ENCODE results near the gene CEP89.

DNA sequence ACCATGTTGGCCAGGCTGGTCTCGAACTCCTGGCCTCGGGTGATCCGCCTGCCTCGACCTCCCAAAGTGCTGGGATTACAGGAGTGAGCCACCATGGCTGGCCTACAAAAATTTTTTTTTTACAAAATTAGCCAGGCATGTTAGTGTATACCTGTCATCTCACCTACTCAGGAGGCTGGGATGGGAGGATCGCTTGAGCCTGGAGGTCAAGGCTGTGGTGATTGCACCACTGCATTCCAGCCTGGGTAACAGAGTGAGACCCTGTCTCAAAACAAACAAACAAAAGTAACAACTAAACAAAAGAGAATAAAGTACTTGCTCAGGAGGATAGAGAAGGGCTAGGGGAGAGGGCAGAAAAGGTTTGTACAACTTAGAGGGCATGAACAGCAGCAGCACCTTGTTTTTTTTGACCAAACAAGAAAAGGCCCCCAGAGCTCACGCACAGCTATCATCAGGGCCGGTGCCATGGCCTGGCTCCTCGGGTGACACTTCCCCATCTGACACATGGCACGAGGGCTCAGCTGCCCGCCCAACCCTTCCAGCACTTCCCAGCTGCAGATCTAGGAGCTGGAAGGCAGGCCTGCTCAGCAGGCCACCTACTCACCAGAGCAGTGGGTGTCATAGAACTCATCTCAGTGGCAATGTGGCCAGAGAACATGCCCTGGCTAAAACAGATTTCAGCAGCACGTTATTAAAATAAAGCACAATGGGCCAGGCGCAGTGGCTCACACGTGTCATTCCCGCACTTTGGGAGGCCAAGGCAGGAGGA lies 93.6 kb downstream of the CEP89 start:
- TF ChIP-seq POLR2A (IDR thresholded peaks at IDR 0.05; ENCODE audit: low read depth, low read length): no peak
- TF ChIP-seq PAX5 (IDR thresholded peaks at IDR 0.05; ENCODE audit: insufficient read depth, low read length, severe bottlenecking): no peak
- no peak for TF ChIP-seq POLR2AphosphoS5 (IDR thresholded peaks at IDR 0.05; ENCODE audit: low read depth, low read length)
- TF ChIP-seq TAF1 (IDR thresholded peaks at IDR 0.05; ENCODE audit: low read depth, low read length): no peak
- no peak for TF ChIP-seq SPI1 (IDR thresholded peaks at IDR 0.05; ENCODE audit: low read depth, low read length)

Measured in GM12891 (cell line).